HCT116 (cell line): ENCODE measurements around the gene NTN3. TPM values are rescaled to one million over a fixed set of nuclear protein-coding genes. Genes with fewer than 3 reads are reported as not detected.
A peak's percentile ranks its signal among the peaks of the same experiment; 100 is the strongest.

Experiments used
- ATAC-seq: fragments of 200-7000 bp; cut with Tn5 transposase; 2 replicates; pipeline ENCODE4 v1.9.1; 2020; ENCODE audit warnings: mild to moderate bottlenecking, moderate library complexity
- BruUV-seq: library from RNA; stranded (reverse); fragments of 400-500 nt; replicated peaks from 2 replicates; lab custom pipeline; 2021; lab: Mats Ljungman, UMichigan
- CTCF ChIA-PET: fragments of 300-600 bp; sonication (Branson Sonifier 250); formaldehyde crosslinking; loops from one replicate; lab custom pipeline; 2021; ENCODE audit warnings: antibody characterized with exemption; lab: Charles Lee
- POLR2A ChIA-PET: fragments of 300-600, 350-600 bp; sonication (Branson Sonifier 250); formaldehyde crosslinking; loops from one replicate; lab custom pipeline; 2021; ENCODE audit warnings: antibody characterized with exemption; lab: Charles Lee
- RAD21 ChIA-PET, 2 experiments: fragments of 300-600 bp; sonication (Branson Sonifier 250); formaldehyde crosslinking; loops; one replicate each; lab custom pipeline; 2023; ENCODE audit warnings: low total read pairs in 2 of 2; ENCODE audit not compliant: uncharacterized antibody in 2 of 2, unreplicated experiment in 2 of 2, low non-redundant PET in 1 of 2; lab: Charles Lee
- DNase-seq: peaks from one replicate; pipeline ENCODE4 v3.0.0-alpha.2; 2010; ENCODE audit warnings: low read depth, low spot score
- H2AFZ ChIP-seq: fragments of 200-600 bp; shearing (Covaris generic), sonication (generic); 2 replicates; pipeline ENCODE4 v1.6.1; 2017; ENCODE audit warnings: low read depth, mixed run types, mixed read lengths, antibody characterized with exemption, low read length; ENCODE audit not compliant: poor library complexity, severe bottlenecking
- H3K27ac ChIP-seq: 2 replicates; pipeline ENCODE4 v1.5.1; 2012; ENCODE audit warnings: low read depth, low read length
- H3K27me3 ChIP-seq: fragments of 200-600 bp; sonication (generic); 2 replicates; pipeline ENCODE4 v1.6.1; 2016; ENCODE audit warnings: mixed run types, low read length, mixed read lengths; ENCODE audit not compliant: insufficient read depth
- H3K36me3 ChIP-seq, 2 experiments: fragments of 200-500 bp in 1 of 2; fragments of 200-600 bp in 1 of 2; sonication (Bioruptor generic) in 1 of 2; sonication (generic) in 1 of 2; 2 replicates each; pipeline versions ENCODE4 v1.5.1 to v1.6.1; 2014 to 2016; ENCODE audit warnings: low read length in 2 of 2, inconsistent platforms in 1 of 2, mixed read lengths in 1 of 2, mixed run types in 1 of 2; ENCODE audit not compliant: insufficient read depth in 2 of 2, control insufficient read depth in 1 of 2
- H3K4me1 ChIP-seq, 2 experiments: fragments of 200-600 bp in 1 of 2; sonication (generic) in 1 of 2; 2 replicates each; pipeline versions ENCODE4 v1.5.1 to v1.6.1; 2012 to 2017; ENCODE audit warnings: low read length in 2 of 2, inconsistent platforms in 1 of 2, mild to moderate bottlenecking in 1 of 2, mixed read lengths in 1 of 2, mixed run types in 1 of 2, moderate library complexity in 1 of 2; ENCODE audit not compliant: insufficient read depth in 2 of 2, control insufficient read depth in 1 of 2
- H3K4me2 ChIP-seq: fragments of 200-600 bp; sonication (generic); 2 replicates; pipeline ENCODE4 v1.6.1; 2017; ENCODE audit warnings: mixed run types, low read length, mixed read lengths
- H3K4me3 ChIP-seq, 2 experiments: fragments of 200-600 bp in 1 of 2; sonication (generic) in 1 of 2; replicated peaks in 1 of 2; 2 replicates each; pipeline ENCODE4 v1.5.1; 2011 to 2016; ENCODE audit warnings: low read length in 2 of 2, control low read depth in 1 of 2, low read depth in 1 of 2, mild to moderate bottlenecking in 1 of 2, mixed read lengths in 1 of 2, mixed run types in 1 of 2
- H3K79me2 ChIP-seq: fragments of 200-600 bp; sonication (generic); 2 replicates; pipeline ENCODE4 v1.6.1; 2017; ENCODE audit warnings: mild to moderate bottlenecking, mixed run types, low read length, moderate library complexity, mixed read lengths; ENCODE audit not compliant: insufficient read depth
- H3K9ac ChIP-seq: fragments of 200-600 bp; sonication (generic); 2 replicates; pipeline ENCODE4 v1.6.1; 2016; ENCODE audit warnings: low read length, mixed read lengths
- H3K9me2 ChIP-seq: fragments of 200-600 bp; sonication (generic), shearing (Covaris generic); 2 replicates; pipeline ENCODE4 v1.6.1; 2017; ENCODE audit warnings: mixed run types, mild to moderate bottlenecking, moderate library complexity; ENCODE audit not compliant: insufficient read depth
- H3K9me3 ChIP-seq, 2 experiments: fragments of 200-500 bp in 1 of 2; fragments of 200-600 bp in 1 of 2; sonication (Bioruptor generic) in 1 of 2; sonication (generic) in 1 of 2; 2 replicates each; pipeline ENCODE4 v1.6.1; 2014 to 2017; ENCODE audit warnings: low read length in 2 of 2, mixed read lengths in 2 of 2, inconsistent platforms in 1 of 2, low read depth in 1 of 2, mild to moderate bottlenecking in 1 of 2, mixed run types in 1 of 2, moderate library complexity in 1 of 2; ENCODE audit not compliant: control insufficient read depth in 1 of 2, insufficient read depth in 1 of 2
- H4K20me1 ChIP-seq: fragments of 200-600 bp; sonication (generic), shearing (Covaris generic); 2 replicates; pipeline ENCODE4 v1.6.1; 2017; ENCODE audit warnings: mixed run types, mild to moderate bottlenecking, moderate library complexity; ENCODE audit not compliant: insufficient read depth
- CBX3 ChIP-seq: IDR thresholded peaks from 2 replicates; pipeline ENCODE4 v1.6.1; 2012; ENCODE audit warnings: low read depth
- EGR1 ChIP-seq: IDR thresholded peaks from 2 replicates; pipeline ENCODE4 v1.6.1; 2012; ENCODE audit warnings: low read depth
- ELF1 ChIP-seq: IDR thresholded peaks from 2 replicates; pipeline ENCODE4 v1.6.1; 2012; ENCODE audit warnings: low read depth, borderline replicate concordance
- EZH2 ChIP-seq: fragments of 200-600 bp; sonication (generic); IDR thresholded peaks from 2 replicates; pipeline ENCODE4 v1.6.1; 2017; ENCODE audit warnings: antibody characterized with exemption, mixed run types
- EZH2phosphoT487 ChIP-seq: fragments of 200-600 bp; IDR thresholded peaks from 2 replicates; pipeline ENCODE4 v1.6.1; 2018; ENCODE audit warnings: antibody characterized with exemption, borderline replicate concordance
- FOSL1 ChIP-seq: IDR thresholded peaks from 2 replicates; pipeline ENCODE4 v1.6.1; 2012; ENCODE audit warnings: low read depth
- POLR2A ChIP-seq: IDR thresholded peaks from 2 replicates; pipeline ENCODE4 v1.7.0; 2011; ENCODE audit warnings: borderline replicate concordance; ENCODE audit not compliant: insufficient read depth, insufficient read length; ENCODE audit errors: extremely low read depth
- POLR2AphosphoS5 ChIP-seq: IDR thresholded peaks from 2 replicates; pipeline ENCODE4 v1.6.1; 2011; ENCODE audit warnings: mild to moderate bottlenecking, low read depth, low read length, moderate library complexity
- SIN3A ChIP-seq: IDR thresholded peaks from 2 replicates; pipeline ENCODE4 v1.6.1; 2012; ENCODE audit warnings: low read depth
- SRF ChIP-seq: IDR thresholded peaks from 2 replicates; pipeline ENCODE4 v1.6.1; 2012; ENCODE audit warnings: low read depth
- TCF7L2 ChIP-seq: IDR thresholded peaks from 2 replicates; pipeline ENCODE4 v1.7.0; 2011; ENCODE audit warnings: borderline replicate concordance, inconsistent platforms; ENCODE audit not compliant: insufficient read depth, insufficient read length; ENCODE audit errors: extremely low read depth
- YY1 ChIP-seq: IDR thresholded peaks from 2 replicates; pipeline ENCODE4 v1.6.1; 2011; ENCODE audit warnings: low read length, low read depth, moderate library complexity, mild to moderate bottlenecking; ENCODE audit not compliant: insufficient replicate concordance; ENCODE audit errors: extremely low read depth
- ZFX ChIP-seq: fragments of 450-650 bp; IDR thresholded peaks from 2 replicates; pipeline ENCODE4 v1.6.1; 2017
- ZNF274 ChIP-seq: fragments of 200-500 bp; sonication (Bioruptor generic); IDR thresholded peaks from 2 replicates; pipeline ENCODE4 v1.6.1; 2014; ENCODE audit warnings: mild to moderate bottlenecking, low read depth, low read length, inconsistent platforms
- intact Hi-C: fragments of 100-400 bp; cut with micrococcal nuclease; formaldehyde crosslinking; loops from 2 replicates; pipeline ENCODE4 v1.10.0; 2022
- total RNA-seq: library from RNA; stranded (reverse); gene quantifications from one replicate; pipeline ENCODE4 v1.2.1, GENCODE V29; 2021; ENCODE audit not compliant: unreplicated experiment
- TF ChIP-seq, protein P1 (sequence below): IDR thresholded peaks from 2 replicates; pipeline ENCODE4 v1.6.1; 2012
- TF ChIP-seq, protein P2 (sequence below): IDR thresholded peaks from 2 replicates; pipeline ENCODE4 v1.6.1; 2012; ENCODE audit warnings: low read depth
- TF ChIP-seq, protein P3 (sequence below): IDR thresholded peaks from 2 replicates; pipeline ENCODE4 v1.6.1; 2011; ENCODE audit warnings: mild to moderate bottlenecking, low read length, moderate library complexity; ENCODE audit not compliant: insufficient replicate concordance; ENCODE audit errors: extremely low read depth
- TF ChIP-seq, protein P4 (sequence below), 3 experiments: fragments of 200-600 bp in 1 of 3; sonication (generic) in 1 of 3; IDR thresholded peaks in 2 of 3; conservative IDR thresholded peaks in 1 of 3; 2 replicates each; pipeline ENCODE4 v1.5.1; 2012 to 2017; ENCODE audit warnings: low read depth in 2 of 3, low read length in 2 of 3, antibody characterized with exemption in 1 of 3, borderline replicate concordance in 1 of 3, control low read depth in 1 of 3, mild to moderate bottlenecking in 1 of 3, mixed read lengths in 1 of 3, mixed run types in 1 of 3, moderate library complexity in 1 of 3; ENCODE audit not compliant: insufficient read depth in 1 of 3

Gene NTN3
- total RNA-seq, 1 experiment from 2014 or later = 0.30 TPM

DNA sequence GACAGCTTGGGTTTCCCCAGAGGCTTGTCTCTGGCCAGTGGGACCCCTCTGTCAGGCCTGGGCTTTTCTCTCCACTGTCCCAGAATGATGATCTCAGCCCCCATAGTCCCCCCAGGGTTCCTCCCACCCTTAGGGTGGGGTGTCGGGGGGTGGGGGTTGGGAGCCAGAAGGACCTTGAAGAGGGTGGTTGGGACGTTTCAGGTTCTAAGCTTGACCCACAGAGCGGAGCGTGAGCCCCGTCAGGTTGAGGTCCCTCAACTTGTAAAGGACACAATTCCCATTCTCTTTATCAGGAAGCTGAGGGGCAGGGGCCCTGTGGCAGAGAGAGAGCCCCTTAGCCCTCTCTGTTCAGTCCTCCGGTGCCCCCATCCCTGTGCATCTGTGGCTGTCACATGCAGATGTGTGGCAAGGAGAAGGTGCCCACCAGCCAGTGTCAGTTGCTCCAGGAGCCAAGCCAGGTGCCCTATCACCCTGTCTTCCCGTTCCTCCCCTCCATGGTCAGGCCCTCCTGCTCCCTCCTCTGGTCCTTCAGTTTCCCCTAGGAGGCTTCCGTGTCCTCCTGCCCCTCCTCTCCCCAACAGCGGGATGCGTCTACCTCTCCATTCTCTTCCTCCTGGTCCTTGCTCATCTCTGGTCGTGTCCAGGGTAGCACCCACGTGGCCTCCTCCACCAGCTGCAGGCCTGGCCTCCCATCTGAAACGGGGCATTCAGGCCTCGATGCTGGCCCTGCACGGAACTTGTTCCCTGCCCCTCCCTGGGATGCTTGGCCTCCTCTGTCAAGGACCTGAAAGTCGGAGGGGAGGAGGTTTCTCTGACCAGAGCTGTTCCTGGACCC, 1.5 kb upstream of the NTN3 start:
- POLR2A ChIA-PET = interaction anchor here (0.6 to 2.1 kb wide), 3 partner anchors 10 to 264 kb away, joined by 3 to 9 read pairs (median 4); partner anchors contain the start of genes MLST8 and TEDC2
- RAD21 ChIA-PET = no interaction called here
- intact Hi-C loops = no loop called here

More for the DNA sequence above, 1.5 kb upstream of the NTN3 start:
- peaks cover 2% of the 10 kb centered on the region; the same call in 1 of the 2 replicates for H3K79me2 ChIP-seq
- peaks cover 30 to 62% of the 10 kb centered on the region in 2 experiments for H3K4me1 ChIP-seq
- H2AFZ ChIP-seq = no peak overlapping the region
- ATAC-seq = no peak
- TF ChIP-seq ZFX (no peak), EZH2phosphoT487 (no peak), SRF (no peak), EGR1 (no peak), POLR2A (no peak), ELF1 (no peak), YY1 (no peak), EZH2 (no peak), TCF7L2 (no peak), POLR2AphosphoS5 (no peak), CBX3 (no peak), ZNF274 (no peak), SIN3A (no peak), FOSL1 (no peak)
- TF ChIP-seq, protein P1, sequence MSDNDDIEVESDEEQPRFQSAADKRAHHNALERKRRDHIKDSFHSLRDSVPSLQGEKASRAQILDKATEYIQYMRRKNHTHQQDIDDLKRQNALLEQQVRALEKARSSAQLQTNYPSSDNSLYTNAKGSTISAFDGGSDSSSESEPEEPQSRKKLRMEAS = no peak
- TF ChIP-seq, protein P2, sequence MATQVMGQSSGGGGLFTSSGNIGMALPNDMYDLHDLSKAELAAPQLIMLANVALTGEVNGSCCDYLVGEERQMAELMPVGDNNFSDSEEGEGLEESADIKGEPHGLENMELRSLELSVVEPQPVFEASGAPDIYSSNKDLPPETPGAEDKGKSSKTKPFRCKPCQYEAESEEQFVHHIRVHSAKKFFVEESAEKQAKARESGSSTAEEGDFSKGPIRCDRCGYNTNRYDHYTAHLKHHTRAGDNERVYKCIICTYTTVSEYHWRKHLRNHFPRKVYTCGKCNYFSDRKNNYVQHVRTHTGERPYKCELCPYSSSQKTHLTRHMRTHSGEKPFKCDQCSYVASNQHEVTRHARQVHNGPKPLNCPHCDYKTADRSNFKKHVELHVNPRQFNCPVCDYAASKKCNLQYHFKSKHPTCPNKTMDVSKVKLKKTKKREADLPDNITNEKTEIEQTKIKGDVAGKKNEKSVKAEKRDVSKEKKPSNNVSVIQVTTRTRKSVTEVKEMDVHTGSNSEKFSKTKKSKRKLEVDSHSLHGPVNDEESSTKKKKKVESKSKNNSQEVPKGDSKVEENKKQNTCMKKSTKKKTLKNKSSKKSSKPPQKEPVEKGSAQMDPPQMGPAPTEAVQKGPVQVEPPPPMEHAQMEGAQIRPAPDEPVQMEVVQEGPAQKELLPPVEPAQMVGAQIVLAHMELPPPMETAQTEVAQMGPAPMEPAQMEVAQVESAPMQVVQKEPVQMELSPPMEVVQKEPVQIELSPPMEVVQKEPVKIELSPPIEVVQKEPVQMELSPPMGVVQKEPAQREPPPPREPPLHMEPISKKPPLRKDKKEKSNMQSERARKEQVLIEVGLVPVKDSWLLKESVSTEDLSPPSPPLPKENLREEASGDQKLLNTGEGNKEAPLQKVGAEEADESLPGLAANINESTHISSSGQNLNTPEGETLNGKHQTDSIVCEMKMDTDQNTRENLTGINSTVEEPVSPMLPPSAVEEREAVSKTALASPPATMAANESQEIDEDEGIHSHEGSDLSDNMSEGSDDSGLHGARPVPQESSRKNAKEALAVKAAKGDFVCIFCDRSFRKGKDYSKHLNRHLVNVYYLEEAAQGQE = no peak
- TF ChIP-seq, protein P3, sequence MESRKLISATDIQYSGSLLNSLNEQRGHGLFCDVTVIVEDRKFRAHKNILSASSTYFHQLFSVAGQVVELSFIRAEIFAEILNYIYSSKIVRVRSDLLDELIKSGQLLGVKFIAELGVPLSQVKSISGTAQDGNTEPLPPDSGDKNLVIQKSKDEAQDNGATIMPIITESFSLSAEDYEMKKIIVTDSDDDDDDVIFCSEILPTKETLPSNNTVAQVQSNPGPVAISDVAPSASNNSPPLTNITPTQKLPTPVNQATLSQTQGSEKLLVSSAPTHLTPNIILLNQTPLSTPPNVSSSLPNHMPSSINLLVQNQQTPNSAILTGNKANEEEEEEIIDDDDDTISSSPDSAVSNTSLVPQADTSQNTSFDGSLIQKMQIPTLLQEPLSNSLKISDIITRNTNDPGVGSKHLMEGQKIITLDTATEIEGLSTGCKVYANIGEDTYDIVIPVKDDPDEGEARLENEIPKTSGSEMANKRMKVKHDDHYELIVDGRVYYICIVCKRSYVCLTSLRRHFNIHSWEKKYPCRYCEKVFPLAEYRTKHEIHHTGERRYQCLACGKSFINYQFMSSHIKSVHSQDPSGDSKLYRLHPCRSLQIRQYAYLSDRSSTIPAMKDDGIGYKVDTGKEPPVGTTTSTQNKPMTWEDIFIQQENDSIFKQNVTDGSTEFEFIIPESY = no peak
- TF ChIP-seq, protein P4, sequence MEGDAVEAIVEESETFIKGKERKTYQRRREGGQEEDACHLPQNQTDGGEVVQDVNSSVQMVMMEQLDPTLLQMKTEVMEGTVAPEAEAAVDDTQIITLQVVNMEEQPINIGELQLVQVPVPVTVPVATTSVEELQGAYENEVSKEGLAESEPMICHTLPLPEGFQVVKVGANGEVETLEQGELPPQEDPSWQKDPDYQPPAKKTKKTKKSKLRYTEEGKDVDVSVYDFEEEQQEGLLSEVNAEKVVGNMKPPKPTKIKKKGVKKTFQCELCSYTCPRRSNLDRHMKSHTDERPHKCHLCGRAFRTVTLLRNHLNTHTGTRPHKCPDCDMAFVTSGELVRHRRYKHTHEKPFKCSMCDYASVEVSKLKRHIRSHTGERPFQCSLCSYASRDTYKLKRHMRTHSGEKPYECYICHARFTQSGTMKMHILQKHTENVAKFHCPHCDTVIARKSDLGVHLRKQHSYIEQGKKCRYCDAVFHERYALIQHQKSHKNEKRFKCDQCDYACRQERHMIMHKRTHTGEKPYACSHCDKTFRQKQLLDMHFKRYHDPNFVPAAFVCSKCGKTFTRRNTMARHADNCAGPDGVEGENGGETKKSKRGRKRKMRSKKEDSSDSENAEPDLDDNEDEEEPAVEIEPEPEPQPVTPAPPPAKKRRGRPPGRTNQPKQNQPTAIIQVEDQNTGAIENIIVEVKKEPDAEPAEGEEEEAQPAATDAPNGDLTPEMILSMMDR (IDR thresholded peaks at IDR 0.05 in 2 of 3, conservative IDR thresholded peaks at IDR 0.05 in 1 of 3; ENCODE audit: borderline replicate concordance in 1 of 3, insufficient read depth in 1 of 3, low read depth in 2 of 3, low read length in 2 of 3) = no peak
- H3K9me2 ChIP-seq = no peaks in the 10 kb centered on the region
- no peaks in the 10 kb centered on the region for H3K36me3 ChIP-seq
- no peak overlapping the region for H3K4me3 ChIP-seq
- H3K27ac ChIP-seq = no peak overlapping the region; the same call in 1 of the 2 replicates
- CTCF ChIA-PET = interaction anchor here (0.6 to 1.6 kb wide), 3 partner anchors 22 to 31 kb away, joined by 3 to 4 read pairs (median 3); no protein-coding TSS in a partner anchor
- H3K9ac ChIP-seq = no peak overlapping the region
- H4K20me1 ChIP-seq = no peaks in the 10 kb centered on the region
- H3K4me2 ChIP-seq = peak overlapping the region; percentile 95
- H3K27me3 ChIP-seq = no peaks in the 10 kb centered on the region
- no TSS peak for BruUV-seq
- H3K9me3 ChIP-seq = no peaks in the 10 kb centered on the region
- no peak for DNase-seq
